H1 (cell line): ENCODE data around the gene R3HDM2. TPM values are rescaled to one million over a fixed set of nuclear protein-coding genes. Genes with fewer than 3 reads are reported as not detected.

Source experiments
- CTCF ChIA-PET: fragments of 300-600 bp; sonication (Branson Sonifier 250); formaldehyde crosslinking; loops from one replicate; lab custom pipeline; 2021; ENCODE audit not compliant: partially characterized antibody; lab: Charles Lee
- POLR2A ChIA-PET: fragments of 300-600 bp; sonication (Branson Sonifier 250); formaldehyde crosslinking; loops from one replicate; lab custom pipeline; 2021; ENCODE audit warnings: inconsistent platforms; ENCODE audit not compliant: partially characterized antibody; lab: Charles Lee
- DNase-seq, 2 experiments: peaks; one replicate each; pipeline versions ENCODE4 v3.0.0 to v3.0.0-alpha.2; 2010 to 2022; ENCODE audit warnings: low spot score in 2 of 2, low read depth in 1 of 2, mixed read lengths in 1 of 2
- FAIRE-seq: peaks from 2 replicates; lab custom pipeline; 2011; peaks lifted over from hg19 to GRCh38; lab: Jason Lieb, UNC
- H2AFZ ChIP-seq: 2 replicates; pipeline ENCODE4 v1.8.1; 2012; ENCODE audit warnings: low read length, inconsistent platforms
- H2AK5ac ChIP-seq: 2 replicates; pipeline ENCODE4 v1.6.1; 2013; ENCODE audit warnings: low read depth, low read length
- H2BK120ac ChIP-seq: replicated peaks from 2 replicates; pipeline ENCODE3; 2013; ENCODE audit warnings: low read depth, low read length, inconsistent platforms
- H2BK12ac ChIP-seq: 2 replicates; pipeline ENCODE4 v1.6.1; 2013; ENCODE audit warnings: low read depth, low read length
- H2BK15ac ChIP-seq: 2 replicates; pipeline ENCODE4 v1.6.1; 2013; ENCODE audit warnings: low read length
- H2BK20ac ChIP-seq: 2 replicates; pipeline ENCODE4 v1.6.1; 2013; ENCODE audit warnings: low read length
- H2BK5ac ChIP-seq: 2 replicates; pipeline ENCODE4 v1.6.1; 2013; ENCODE audit warnings: low read depth, low read length
- H3K14ac ChIP-seq: 2 replicates; pipeline ENCODE4 v1.6.1; 2013; ENCODE audit warnings: inconsistent platforms; ENCODE audit not compliant: insufficient read length
- H3K18ac ChIP-seq: 2 replicates; pipeline ENCODE4 v1.6.1; 2013; ENCODE audit warnings: low read length; ENCODE audit errors: extremely low read depth
- H3K23ac ChIP-seq: 2 replicates; pipeline ENCODE4 v1.6.1; 2013; ENCODE audit warnings: inconsistent platforms; ENCODE audit not compliant: insufficient read length
- H3K23me2 ChIP-seq: 2 replicates; pipeline ENCODE4 v1.6.1; 2013; ENCODE audit warnings: low read depth, low read length
- H3K27ac ChIP-seq: 2 replicates; pipeline ENCODE4 v1.6.1; 2011; ENCODE audit warnings: low read depth, low read length, inconsistent platforms
- H3K27me3 ChIP-seq, 4 experiments: replicated peaks in 1 of 4; 1 replicate in 1 of 4; 2 replicates in 3 of 4; pipeline versions ENCODE4 v1.6.1 to v1.8.1; 2011 to 2013; ENCODE audit warnings: low read length in 3 of 4, mild to moderate bottlenecking in 3 of 4, inconsistent platforms in 2 of 4, mixed read lengths in 2 of 4, moderate library complexity in 1 of 4; ENCODE audit not compliant: control insufficient read depth in 3 of 4, insufficient read depth in 3 of 4; ENCODE audit errors: extremely low read depth in 1 of 4
- H3K36me3 ChIP-seq, 4 experiments: 2 replicates each; pipeline versions ENCODE4 v1.6.1 to v1.8.1; 2011 to 2013; ENCODE audit warnings: mild to moderate bottlenecking in 4 of 4, low read length in 3 of 4, moderate library complexity in 2 of 4, control low read depth in 1 of 4, inconsistent platforms in 1 of 4; ENCODE audit not compliant: insufficient read depth in 4 of 4, control insufficient read depth in 2 of 4
- H3K4ac ChIP-seq: replicated peaks from 2 replicates; pipeline ENCODE3; 2013; ENCODE audit warnings: low read length, low read depth, mixed read lengths, inconsistent platforms; ENCODE audit not compliant: insufficient read length
- H3K4me1 ChIP-seq, 4 experiments: replicated peaks in 1 of 4; 1 replicate in 1 of 4; 2 replicates in 3 of 4; pipeline versions ENCODE4 v1.6.1 to v1.8.1; 2011 to 2013; ENCODE audit warnings: low read length in 3 of 4, inconsistent platforms in 2 of 4, mixed read lengths in 1 of 4; ENCODE audit not compliant: insufficient read depth in 4 of 4, control insufficient read depth in 3 of 4
- H3K4me2 ChIP-seq, 2 experiments: 2 replicates each; pipeline versions ENCODE4 v1.6.1 to v1.8.1; 2011 to 2013; ENCODE audit warnings: low read depth in 2 of 2, low read length in 2 of 2, control low read depth in 1 of 2, inconsistent platforms in 1 of 2, mild to moderate bottlenecking in 1 of 2; ENCODE audit not compliant: insufficient read depth in 1 of 2
- H3K4me3 ChIP-seq, 4 experiments: fragments of 200-600, 300-600 bp in 1 of 4; sonication (generic), shearing (Covaris generic), sonication (Bioruptor Twin) in 1 of 4; 2 replicates each; pipeline versions ENCODE4 v1.5.1 to v1.8.1; 2011 to 2016; ENCODE audit warnings: low read length in 4 of 4, low read depth in 3 of 4, control low read depth in 2 of 4, inconsistent platforms in 2 of 4, mild to moderate bottlenecking in 2 of 4, mixed read lengths in 1 of 4, moderate library complexity in 1 of 4; ENCODE audit not compliant: insufficient read depth in 2 of 4; ENCODE audit errors: extremely low read depth in 1 of 4
- H3K56ac ChIP-seq: replicated peaks from 2 replicates; pipeline ENCODE3; 2013; ENCODE audit warnings: low read depth, mild to moderate bottlenecking, mixed read lengths, low read length, inconsistent platforms; ENCODE audit not compliant: insufficient read length
- H3K79me1 ChIP-seq: 2 replicates; pipeline ENCODE4 v1.6.1; 2013; ENCODE audit warnings: low read depth, low read length, control low read depth
- H3K79me2 ChIP-seq, 2 experiments: 2 replicates each; pipeline versions ENCODE4 v1.6.1 to v1.8.1; 2012 to 2013; ENCODE audit warnings: low read length in 2 of 2, mild to moderate bottlenecking in 2 of 2, inconsistent platforms in 1 of 2; ENCODE audit not compliant: insufficient read depth in 2 of 2, control insufficient read depth in 1 of 2
- H3K9ac ChIP-seq, 4 experiments: replicated peaks in 1 of 4; 1 replicate in 1 of 4; 2 replicates in 3 of 4; pipeline versions ENCODE4 v1.6.1 to v1.8.1; 2011 to 2013; ENCODE audit warnings: low read depth in 3 of 4, low read length in 3 of 4, control low read depth in 2 of 4, mild to moderate bottlenecking in 2 of 4, moderate library complexity in 2 of 4, inconsistent platforms in 1 of 4; ENCODE audit errors: extremely low read depth in 1 of 4
- H3K9me3 ChIP-seq, 2 experiments: 2 replicates each; pipeline versions ENCODE4 v1.6.1 to v1.8.1; 2012 to 2013; ENCODE audit warnings: mild to moderate bottlenecking in 2 of 2, moderate library complexity in 2 of 2, control low read depth in 1 of 2, inconsistent platforms in 1 of 2, low read depth in 1 of 2, low read length in 1 of 2, mixed read lengths in 1 of 2; ENCODE audit not compliant: insufficient read depth in 2 of 2
- H4K20me1 ChIP-seq, 2 experiments: replicated peaks in 1 of 2; 2 replicates each; pipeline versions ENCODE3 to v1.8.1; 2011 to 2013; ENCODE audit warnings: inconsistent platforms in 2 of 2, low read length in 2 of 2, mild to moderate bottlenecking in 1 of 2; ENCODE audit not compliant: insufficient read depth in 2 of 2, control insufficient read depth in 1 of 2
- H4K5ac ChIP-seq: 2 replicates; pipeline ENCODE4 v1.6.1; 2013; ENCODE audit warnings: low read length, low read depth, mixed read lengths, inconsistent platforms; ENCODE audit not compliant: insufficient read length
- H4K8ac ChIP-seq: 2 replicates; pipeline ENCODE4 v1.8.0; 2013; ENCODE audit warnings: mild to moderate bottlenecking, moderate library complexity, low read length, inconsistent platforms; ENCODE audit not compliant: insufficient read depth; ENCODE audit errors: extremely low read depth
- H4K91ac ChIP-seq: replicated peaks from 2 replicates; pipeline ENCODE3; 2013; ENCODE audit warnings: low read length, mixed read lengths, inconsistent platforms; ENCODE audit not compliant: insufficient read length
- SAP30 ChIP-seq: fragments of 300-600 bp; sonication (generic); IDR thresholded peaks from 2 replicates; pipeline ENCODE4 v1.7.1; 2012; ENCODE audit warnings: low read length, moderate library complexity, mild to moderate bottlenecking, inconsistent platforms; ENCODE audit not compliant: insufficient read depth, insufficient replicate concordance
- SP2 ChIP-seq: IDR thresholded peaks from 2 replicates; pipeline ENCODE4 v1.6.1; 2012; ENCODE audit warnings: mild to moderate bottlenecking, low read length, inconsistent platforms
- TBP ChIP-seq: IDR thresholded peaks from 2 replicates; pipeline ENCODE4 v1.6.1; 2011; ENCODE audit warnings: low read depth, low read length, improper control_type of control experiment
- WGBS, 2 experiments: shearing (Covaris generic) in 1 of 2; methylation state at CpG; one replicate each; pipeline versions ENCODE4 v1.1.6 to v1.1.7; 2013 to 2015; ENCODE audit warnings: low lambda C conversion rate in 2 of 2, mixed read lengths in 2 of 2, inconsistent platforms in 1 of 2, low coverage in 1 of 2, missing lambda C conversion rate in 1 of 2; ENCODE audit not compliant: insufficient replicate concordance in 2 of 2, insufficient coverage in 1 of 2, insufficient read length in 1 of 2; ENCODE audit errors: extremely low coverage in 1 of 2, missing lambda C conversion rate in 1 of 2; 5-methylcytosine and 5-hydroxymethylcytosine counted together
- polyA plus RNA-seq, 7 experiments: library from polyadenylated mRNA; depleted of rRNA in 3 of 7; stranded (reverse) in 5 of 7; unstranded in 2 of 7; fragments of >200 nt in 5 of 7; fragments of 200-250 nt in 2 of 7; gene quantifications; 1 replicate in 5 of 7; 2 replicates in 1 of 7; 4 replicates in 1 of 7; pipeline versions ENCODE4 v1.2.1 to v1.2.3, GENCODE V29; 2011 to 2013; ENCODE audit warnings: missing spikeins in 2 of 7, mixed read lengths in 2 of 7
- total RNA-seq: library from RNA; stranded (reverse); fragmentation: NEBNext Ultra II Directional; extraction: Animal tissue kit (Norgen Biotek cat#: 25700); gene quantifications from 2 replicates; pipeline ENCODE4 v1.2.1, GENCODE V29; 2021

Gene R3HDM2
- total and polyA plus RNA-seq, 2 of the 8 experiments (the other 6 are each of a cell fraction or from before 2014, with no cell fraction given) = 25.6 to 27.0 TPM

DNA sequence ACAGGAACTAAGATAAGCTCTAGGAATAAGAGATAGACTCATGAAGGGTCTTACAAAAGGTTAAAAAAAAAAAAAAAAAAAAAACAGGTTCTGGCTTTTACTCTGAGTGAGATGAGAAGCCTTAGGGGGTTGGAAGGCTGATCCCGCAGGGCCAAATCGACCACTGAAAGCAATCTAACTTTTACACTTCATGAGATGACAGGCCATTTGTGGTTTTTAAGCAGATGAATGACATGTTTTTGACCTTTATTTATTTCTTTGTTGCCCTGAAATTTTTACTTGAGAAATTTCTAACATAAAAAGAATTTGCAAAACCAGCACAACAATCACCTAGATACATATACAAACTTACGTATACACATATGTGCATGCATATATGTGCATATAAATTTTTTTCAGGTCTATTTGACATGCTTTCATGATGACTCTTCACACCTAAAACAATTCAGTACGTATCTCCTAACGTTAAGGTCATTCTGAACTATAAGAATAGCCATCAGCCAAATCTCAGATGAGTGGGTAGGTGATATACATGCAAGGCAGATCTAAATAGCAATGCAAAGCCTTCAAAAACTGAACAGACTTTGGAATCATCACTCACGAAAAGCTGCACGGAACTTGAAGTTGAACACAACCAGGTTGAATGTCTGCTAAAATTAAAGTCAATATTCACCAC is 87.0 kb downstream of the R3HDM2 start:
- Histone ChIP-seq H2AK5ac (no peak overlapping the region), H3K4ac (no peak overlapping the region), H3K56ac (no peak overlapping the region), H4K5ac (no peak overlapping the region), H3K14ac (no peak overlapping the region), H3K9me3 (no peaks in the 10 kb centered on the region), H3K23me2 (no peaks in the 10 kb centered on the region), H3K79me2 (no peaks in the 10 kb centered on the region), H4K20me1 (no peaks in the 10 kb centered on the region), H3K23ac (no peak overlapping the region), H2BK15ac (no peak overlapping the region), H4K8ac (no peak overlapping the region), H2AFZ (no peak overlapping the region), H3K4me3 (no peak overlapping the region), H3K18ac (no peak overlapping the region), H3K79me1 (no peaks in the 10 kb centered on the region), H3K4me2 (no peak overlapping the region), H2BK5ac (no peak overlapping the region), H4K91ac (no peak overlapping the region), H2BK12ac (no peak overlapping the region), H3K36me3 (no peaks in the 10 kb centered on the region), H3K4me1 (peaks cover 0 to 3% (median 1%) of the 10 kb centered on the region in 4 experiments; a peak in 2 of 7 replicates), H3K27me3 (no peaks in the 10 kb centered on the region), H2BK120ac (no peak overlapping the region), H3K27ac (no peak overlapping the region), H3K9ac (no peak overlapping the region), H2BK20ac (no peak overlapping the region)
- DNase-seq (no peak), FAIRE-seq (no peak)
- POLR2A ChIA-PET = interaction anchor here (1.2 to 3.9 kb wide), 4 partner anchors 10 to 144 kb away, joined by 3 to 31 read pairs (median 6); partner anchors contain the start of genes INHBE and MARS1
- 90% methylated on average over 7 of the region's 7 CpGs; no CpG with 5 or more reads in 1 of the 2 experiments for WGBS, 2 experiments
- CTCF ChIA-PET = interaction anchor here (1.0 to 1.2 kb wide), 2 partner anchors 86 to 109 kb away, joined by 3 to 4 read pairs; no protein-coding TSS in a partner anchor
- TF ChIP-seq SAP30 (no peak), SP2 (no peak), TBP (no peak)
